ENCODE measurements around the gene NSRP1.

- TF ChIP-seq CTCF (IDR thresholded peaks at IDR 0.05) (no peak), POLR2A (IDR thresholded peaks at IDR 0.05) (no peak)
Measured at GRCh38 chr17:30187573-30187972, 71.0 kb downstream of the NSRP1 start.
